Neural cell (in vitro differentiated cells): ENCODE results near the gene NCBP1. TPM values are rescaled to one million over a fixed set of nuclear protein-coding genes. Genes with fewer than 3 reads are reported as not detected.

Source experiments
- H2AFZ ChIP-seq: fragments of 200-600, 300-800 bp; sonication (generic), shearing (Covaris generic); 2 replicates; pipeline ENCODE4 v1.6.0; 2014; ENCODE audit warnings: low read depth, mild to moderate bottlenecking, antibody characterized with exemption, low read length, moderate library complexity
- H3F3A ChIP-seq: fragments of 200-600 bp; shearing (Covaris generic); 2 replicates; pipeline ENCODE4 v1.6.1; 2016; ENCODE audit warnings: mild to moderate bottlenecking, moderate library complexity, mixed read lengths, antibody characterized with exemption, low read length; ENCODE audit not compliant: insufficient read depth, poor library complexity, severe bottlenecking
- H3K27ac ChIP-seq: fragments of 200-600, 300-800 bp; sonication (generic), shearing (Covaris generic); 2 replicates; pipeline ENCODE4 v1.5.1; 2014; ENCODE audit warnings: mild to moderate bottlenecking, low read length, moderate library complexity
- H3K27me3 ChIP-seq: fragments of 300-800, 200-600 bp; sonication (generic), shearing (Covaris generic); 2 replicates; pipeline ENCODE4 v1.6.0; 2014; ENCODE audit warnings: mild to moderate bottlenecking, low read depth, low read length, moderate library complexity; ENCODE audit not compliant: insufficient read depth
- H3K36me3 ChIP-seq: fragments of 300-800, 200-600 bp; sonication (generic), shearing (Covaris generic); 2 replicates; pipeline ENCODE4 v1.5.1; 2014; ENCODE audit warnings: mild to moderate bottlenecking, antibody characterized with exemption, low read length, moderate library complexity; ENCODE audit not compliant: insufficient read depth
- H3K4me2 ChIP-seq: fragments of 300-800, 200-600 bp; sonication (generic), shearing (Covaris generic); 2 replicates; pipeline ENCODE4 v1.6.0; 2014; ENCODE audit warnings: mild to moderate bottlenecking, low read length
- H3K4me3 ChIP-seq: fragments of 300-800, 200-600 bp; sonication (generic), shearing (Covaris generic); 2 replicates; pipeline ENCODE4 v1.5.1; 2014; ENCODE audit warnings: mild to moderate bottlenecking, low read length, moderate library complexity
- H3K79me2 ChIP-seq: fragments of 200-600 bp; shearing (Covaris generic); replicated peaks from 2 replicates; pipeline ENCODE4 v1.6.0; 2014; ENCODE audit warnings: mild to moderate bottlenecking, low read length, moderate library complexity; ENCODE audit not compliant: insufficient read depth
- H3K9ac ChIP-seq: fragments of 300-800, 200-600 bp; sonication (generic), shearing (Covaris generic); 2 replicates; pipeline ENCODE4 v1.6.1; 2016; ENCODE audit warnings: mild to moderate bottlenecking, low read length, mixed read lengths
- H3K9me2 ChIP-seq: fragments of 200-600 bp; shearing (Covaris generic); 2 replicates; pipeline ENCODE4 v1.6.1; 2016; ENCODE audit warnings: mild to moderate bottlenecking, low read length, mixed read lengths; ENCODE audit not compliant: insufficient read depth
- H3K9me3 ChIP-seq: fragments of 200-600, 300-800 bp; sonication (generic), shearing (Covaris generic); 2 replicates; pipeline ENCODE4 v1.6.1; 2016; ENCODE audit warnings: mild to moderate bottlenecking, mixed run types, low read length, moderate library complexity, mixed read lengths
- H4K20me1 ChIP-seq: fragments of 200-600 bp; shearing (Covaris generic); 2 replicates; pipeline ENCODE4 v1.6.1; 2016; ENCODE audit warnings: mild to moderate bottlenecking, mixed run types; ENCODE audit not compliant: insufficient read depth
- CTCF ChIP-seq: fragments of 450-650 bp; IDR thresholded peaks from 2 replicates; pipeline ENCODE4 v1.5.1; 2014; ENCODE audit warnings: antibody characterized with exemption, mild to moderate bottlenecking, moderate library complexity; ENCODE audit not compliant: poor library complexity, severe bottlenecking
- EP300 ChIP-seq: fragments of 450-650 bp; conservative IDR thresholded peaks from 2 replicates; pipeline ENCODE4 v1.6.1; 2014; ENCODE audit warnings: antibody characterized with exemption, mild to moderate bottlenecking, moderate library complexity; ENCODE audit not compliant: poor library complexity, severe bottlenecking
- EZH2 ChIP-seq: fragments of 200-600, 300-800 bp; shearing (Covaris generic), sonication (generic); IDR thresholded peaks from 2 replicates; pipeline ENCODE4 v1.6.1; 2014; ENCODE audit warnings: antibody characterized with exemption, low read length, borderline replicate concordance, mild to moderate bottlenecking; ENCODE audit not compliant: insufficient read depth, poor library complexity, severe bottlenecking
- MXI1 ChIP-seq: fragments of 450-650 bp; conservative IDR thresholded peaks from 2 replicates; pipeline ENCODE4 v1.6.1; 2014; ENCODE audit warnings: antibody characterized with exemption, mild to moderate bottlenecking; ENCODE audit not compliant: poor library complexity, severe bottlenecking
- POLR2AphosphoS5 ChIP-seq: IDR thresholded peaks from 2 replicates; pipeline ENCODE4 v1.6.1; 2012
- RAD21 ChIP-seq: fragments of 450-650 bp; conservative IDR thresholded peaks from 2 replicates; pipeline ENCODE4 v1.6.1; 2014; ENCODE audit warnings: antibody characterized with exemption, mild to moderate bottlenecking, moderate library complexity
- REST ChIP-seq: IDR thresholded peaks from 2 replicates; pipeline ENCODE4 v1.6.1; 2012; ENCODE audit warnings: borderline replicate concordance
- SMC3 ChIP-seq: fragments of 450-650 bp; conservative IDR thresholded peaks from 2 replicates; pipeline ENCODE4 v1.6.1; 2014; ENCODE audit warnings: antibody characterized with exemption, mild to moderate bottlenecking, moderate library complexity; ENCODE audit not compliant: poor library complexity
- TAF1 ChIP-seq: IDR thresholded peaks from 2 replicates; pipeline ENCODE4 v1.6.1; 2012; ENCODE audit warnings: low read depth
- polyA plus RNA-seq: library from polyadenylated mRNA; depleted of rRNA; stranded (reverse); fragments of >200 nt; gene quantifications from 2 replicates; pipeline ENCODE4 v1.2.3, GENCODE V29; 2014

The NCBP1 gene
- polyA plus RNA-seq, 1 donor from 2014 or later, result 30.6 TPM

GRCh38 chr9:97591535-97591934 is 42.1 kb upstream of the NCBP1 start:
- Histone ChIP-seq H2AFZ (no peak overlapping the region), H3K9me2 (no peaks in the 10 kb centered on the region), H3F3A (no peaks in the 10 kb centered on the region), H3K4me3 (no peak overlapping the region), H3K4me2 (no peak overlapping the region), H3K9ac (no peak overlapping the region), H3K27ac (no peak overlapping the region), H3K27me3 (no peaks in the 10 kb centered on the region), H3K36me3 (no peaks in the 10 kb centered on the region), H3K79me2 (no peaks in the 10 kb centered on the region), H3K9me3 (no peaks in the 10 kb centered on the region), H4K20me1 (no peaks in the 10 kb centered on the region)
- TF ChIP-seq EZH2 (no peak), CTCF (no peak), TAF1 (no peak), POLR2AphosphoS5 (no peak), MXI1 (no peak), RAD21 (no peak)

- no peaks in the 10 kb centered on the region for H3K9me3 ChIP-seq
- no peaks in the 10 kb centered on the region for H3K9me2 ChIP-seq
- no peak overlapping the region for H2AFZ ChIP-seq
- no peaks in the 10 kb centered on the region for H4K20me1 ChIP-seq
- no peak overlapping the region for H3K4me2 ChIP-seq
- no peak for TF ChIP-seq TAF1
- TF ChIP-seq CTCF, result no peak
- no peak for TF ChIP-seq EP300
- no peak for TF ChIP-seq SMC3
- no peak for TF ChIP-seq REST
- TF ChIP-seq RAD21, result no peak
- TF ChIP-seq MXI1, result no peak
- TF ChIP-seq EZH2, result no peak
- no peak for TF ChIP-seq POLR2AphosphoS5
- H3K27me3 ChIP-seq, result no peaks in the 10 kb centered on the region
- H3K27ac ChIP-seq, result no peak overlapping the region
- H3K4me3 ChIP-seq, result no peak overlapping the region
- H3K9ac ChIP-seq, result no peak overlapping the region
- no peaks in the 10 kb centered on the region for H3K79me2 ChIP-seq
- H3K36me3 ChIP-seq, result no peaks in the 10 kb centered on the region
- H3F3A ChIP-seq, result no peaks in the 10 kb centered on the region
These were observed 41.5 kb upstream of the NCBP1 start for GRCh38 chr9:97592126-97592525.
